HG02642 (cell line): ENCODE measurements around the gene MBD5.

Experiments
- ATAC-seq: cut with Tn5 transposase; IDR thresholded peaks from one replicate; pipeline ENCODE4 v1.9.1; 2021; ENCODE audit warnings: mild to moderate bottlenecking; ENCODE audit not compliant: unreplicated experiment, poor library complexity

Gene MBD5

DNA sequence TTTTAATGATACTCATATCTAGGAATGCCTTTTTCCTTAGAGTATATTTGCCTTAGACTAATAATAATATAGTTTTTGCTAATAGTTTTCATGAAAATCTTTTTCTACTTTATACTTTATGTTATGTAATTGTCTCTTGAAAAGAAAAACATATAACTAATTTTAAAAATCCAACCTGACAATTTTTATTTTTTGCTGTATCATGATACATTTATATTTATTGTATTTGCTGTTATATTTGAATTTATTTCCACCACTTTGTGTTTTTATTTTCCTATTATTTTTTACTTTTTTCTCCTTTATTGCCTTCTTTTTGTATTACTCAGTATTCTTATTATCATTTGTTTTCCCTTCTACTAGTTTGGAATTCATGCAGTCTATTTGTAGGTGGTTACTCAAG lies 85.4 kb downstream of the MBD5 start:
- ATAC-seq = no peak

DNA sequence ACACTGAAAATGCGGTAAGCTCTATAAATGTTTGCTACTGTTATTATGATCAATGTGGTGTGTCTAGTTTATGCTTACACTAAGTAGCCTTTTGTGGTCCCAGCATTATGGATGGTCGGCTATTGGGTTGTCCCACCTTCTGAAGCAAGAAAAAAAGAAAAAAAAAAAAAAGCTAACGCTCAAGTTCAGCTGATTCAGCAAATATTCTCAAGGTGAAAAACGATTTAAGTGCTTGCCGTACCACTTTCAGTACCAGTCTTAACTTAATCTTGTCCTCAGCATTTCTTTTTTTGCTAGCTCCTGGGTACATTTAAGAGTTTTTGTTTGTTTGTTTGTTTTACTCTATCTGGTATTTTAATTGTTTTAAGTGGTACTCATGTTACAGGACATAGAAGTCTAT lies 87.5 kb downstream of the MBD5 start:
- ATAC-seq = no peak

DNA sequence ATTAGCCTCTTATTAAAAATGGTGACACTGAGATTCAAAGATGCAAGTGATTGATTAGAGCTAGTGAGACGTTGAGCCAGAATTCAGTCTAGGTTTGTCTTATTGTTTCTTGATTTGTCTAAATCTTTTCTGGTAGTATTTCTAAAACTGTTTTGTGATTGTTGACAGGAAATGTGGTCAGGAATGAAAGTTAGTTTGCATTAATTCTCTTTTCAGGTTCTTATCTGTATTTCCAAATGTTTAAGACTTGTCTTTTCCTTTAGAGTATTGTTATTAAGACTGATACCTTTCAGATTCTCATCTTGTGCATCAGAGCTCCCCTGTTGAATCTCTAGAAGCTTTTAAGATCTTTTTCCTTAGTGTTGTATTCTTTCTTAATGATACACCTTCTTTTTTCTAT lies 89.3 kb downstream of the MBD5 start:
- ATAC-seq = no peak

DNA sequence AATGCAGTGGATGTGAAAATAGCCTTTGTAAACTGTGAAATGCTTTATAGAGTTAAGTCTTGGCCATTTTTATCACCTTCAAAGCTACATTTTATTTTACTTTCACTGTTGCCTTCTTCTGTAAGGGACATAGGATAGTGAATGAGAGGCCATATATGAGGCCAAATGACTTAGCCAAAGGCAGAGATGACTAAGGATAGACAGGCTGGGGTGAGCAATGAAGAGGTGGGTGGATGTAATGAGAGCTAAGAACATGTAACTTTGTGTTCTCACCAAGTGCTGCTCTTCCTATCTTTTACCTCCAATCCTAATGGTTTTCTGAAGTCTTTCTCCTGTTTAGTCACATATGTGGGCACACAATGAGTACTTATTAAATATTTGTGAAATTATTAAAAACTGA lies 101.9 kb downstream of the MBD5 start:
- no peak for ATAC-seq

DNA sequence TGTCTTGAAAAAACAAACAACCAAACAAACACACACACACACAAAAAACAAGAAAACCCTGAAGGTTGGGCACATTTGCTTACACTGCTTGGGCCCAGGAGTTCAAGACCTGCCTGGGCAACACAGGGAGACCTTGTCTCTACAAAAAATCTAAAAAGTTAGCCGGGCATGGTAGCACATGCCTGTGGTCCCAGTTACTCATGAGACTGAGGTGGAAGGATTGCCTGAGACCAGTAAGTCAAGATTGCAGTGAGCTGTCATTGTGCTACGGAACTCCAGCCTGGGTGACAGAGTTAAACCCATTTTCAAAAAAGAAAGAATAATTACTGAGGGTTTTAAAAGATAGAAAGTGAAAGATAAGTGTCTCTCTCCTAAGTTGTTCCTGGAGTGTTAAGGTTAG lies 103.4 kb downstream of the MBD5 start:
- no peak for ATAC-seq

DNA sequence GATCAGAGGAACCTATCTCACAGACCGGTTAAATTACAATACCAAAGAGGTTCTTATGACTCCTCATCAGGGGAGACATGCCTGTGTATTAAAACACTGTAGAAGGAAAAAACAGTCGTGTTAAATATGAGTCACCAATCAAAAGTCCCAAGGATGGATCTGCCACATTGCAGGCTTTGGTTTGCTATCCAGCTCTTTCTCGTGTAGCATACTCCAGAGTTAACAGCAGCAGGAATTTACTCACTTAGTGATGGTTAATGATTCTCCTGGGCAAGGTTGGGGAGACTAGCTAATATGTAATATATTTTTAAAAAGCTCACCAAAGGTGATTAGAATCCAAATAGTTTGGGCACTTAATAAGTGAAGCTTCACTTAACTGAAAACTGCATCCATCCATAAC lies 109.7 kb downstream of the MBD5 start:
- ATAC-seq = no peak

DNA sequence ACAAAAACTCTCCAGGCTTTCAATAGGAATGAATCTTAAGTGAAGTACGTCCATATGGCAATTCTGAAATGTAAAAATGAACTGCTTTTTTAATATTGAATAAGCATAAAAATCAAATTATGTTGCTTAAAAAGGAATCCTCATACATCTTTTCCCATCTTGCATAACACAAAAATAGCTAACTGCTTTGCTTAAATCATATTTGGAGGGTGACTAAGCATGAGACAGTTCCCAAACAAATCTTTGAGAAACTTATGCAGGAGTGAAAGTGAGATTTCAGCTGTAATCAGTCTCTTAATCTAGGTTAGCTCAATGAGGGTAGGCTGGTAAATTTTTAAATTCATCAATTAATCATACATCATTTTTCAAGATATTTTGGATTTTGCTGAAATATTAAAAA lies 111.5 kb downstream of the MBD5 start:
- no peak for ATAC-seq

DNA sequence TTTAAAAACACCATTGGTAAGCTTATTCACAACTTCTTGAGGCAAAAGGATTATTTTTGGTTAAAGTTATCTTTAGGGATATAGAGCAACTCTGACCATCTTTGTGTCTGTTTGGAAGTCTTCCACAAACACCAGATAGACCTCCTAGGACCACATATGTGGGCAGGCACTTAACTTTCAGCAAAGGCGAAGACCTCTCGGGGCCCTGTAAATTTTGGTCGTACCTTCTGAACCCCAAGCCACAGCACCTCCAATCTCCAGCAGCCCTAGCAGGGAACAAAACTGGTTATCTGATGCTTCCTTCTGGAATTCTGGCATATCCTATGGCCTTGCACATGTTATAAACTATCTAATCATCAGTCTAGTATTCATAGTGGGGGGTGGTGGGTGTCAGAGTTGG lies 114.8 kb downstream of the MBD5 start:
- ATAC-seq = no peak

DNA sequence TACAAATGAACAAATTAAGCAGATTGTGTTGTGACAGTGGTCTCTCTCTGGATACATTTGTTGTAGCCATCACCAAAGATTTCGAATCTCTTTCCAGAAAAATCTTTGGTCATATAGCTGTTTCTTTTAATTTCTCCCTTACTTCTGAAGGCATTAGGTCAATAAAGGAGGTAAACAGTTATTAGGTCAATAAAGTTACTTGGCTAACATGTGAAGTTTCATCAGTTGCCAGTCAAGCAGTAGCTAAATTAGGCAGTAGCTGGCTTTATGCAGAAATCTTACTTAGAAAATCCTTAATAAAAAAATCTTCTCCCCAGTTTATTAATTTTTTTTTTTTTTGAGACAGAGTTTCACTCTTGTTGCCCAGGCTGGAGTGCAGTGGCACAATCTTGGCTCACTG lies 115.5 kb downstream of the MBD5 start:
- no peak for ATAC-seq

DNA sequence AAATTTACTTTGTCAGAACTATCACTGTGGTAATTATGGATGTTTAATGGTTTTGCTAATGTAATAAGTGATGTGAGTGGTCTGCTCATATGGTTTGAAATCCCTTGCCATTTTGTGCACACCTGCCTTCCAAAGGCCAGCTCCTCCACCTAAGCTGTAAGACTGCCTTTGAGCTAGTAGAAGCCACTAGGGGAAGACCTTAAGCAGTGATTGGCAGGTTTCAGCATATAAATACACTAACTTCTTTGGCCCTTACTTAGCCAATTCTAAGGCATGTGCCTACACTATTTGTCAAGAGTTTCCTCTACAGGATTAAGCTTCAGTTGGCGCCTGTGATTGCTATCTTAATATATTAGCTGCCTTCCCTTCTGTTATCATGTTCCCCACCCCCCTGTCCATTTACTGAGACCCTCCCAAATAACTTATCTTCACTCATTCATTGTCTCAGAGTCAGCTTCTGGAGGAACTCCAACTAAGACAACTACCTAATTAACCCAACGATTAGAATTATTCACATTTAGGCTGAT lies 141.1 kb downstream of the MBD5 start:
- ATAC-seq = no peak

DNA sequence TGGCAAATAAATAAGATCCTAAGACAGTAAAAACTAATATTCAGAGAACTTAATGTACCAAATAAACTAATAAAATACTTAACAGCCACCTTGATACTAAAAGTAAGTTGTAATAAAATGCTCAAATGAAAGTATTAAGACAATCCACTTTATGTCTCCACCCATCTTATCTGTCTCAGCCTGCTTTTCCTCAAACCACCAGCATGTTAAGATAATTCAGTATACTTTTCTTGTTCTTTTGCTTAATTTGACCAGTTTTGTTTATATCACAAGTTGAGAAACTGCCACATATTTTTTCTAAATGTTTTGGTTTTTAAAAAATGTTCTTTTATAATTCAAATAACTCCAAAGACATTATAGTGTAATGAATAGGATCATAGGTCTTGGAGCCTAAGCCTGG lies 142.0 kb downstream of the MBD5 start:
- no peak for ATAC-seq

DNA sequence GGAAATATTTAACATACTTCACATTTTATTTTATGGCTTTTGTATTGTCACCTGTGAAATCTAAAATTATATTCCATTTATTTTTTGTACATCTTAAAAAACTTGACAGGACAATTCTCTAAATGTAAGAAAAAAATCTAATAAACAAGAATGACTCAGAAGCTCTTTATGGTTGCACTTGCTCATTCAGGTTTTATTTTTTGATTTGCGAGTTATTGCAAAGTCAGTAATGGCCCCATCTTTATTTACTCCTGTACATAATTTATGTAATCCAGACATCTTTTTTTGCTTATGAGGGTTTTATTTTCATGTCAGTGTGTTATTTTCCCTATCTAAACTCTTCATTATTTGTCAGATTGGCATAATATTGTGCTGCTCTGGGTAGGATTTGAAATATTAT lies 145.1 kb downstream of the MBD5 start:
- ATAC-seq = no peak

DNA sequence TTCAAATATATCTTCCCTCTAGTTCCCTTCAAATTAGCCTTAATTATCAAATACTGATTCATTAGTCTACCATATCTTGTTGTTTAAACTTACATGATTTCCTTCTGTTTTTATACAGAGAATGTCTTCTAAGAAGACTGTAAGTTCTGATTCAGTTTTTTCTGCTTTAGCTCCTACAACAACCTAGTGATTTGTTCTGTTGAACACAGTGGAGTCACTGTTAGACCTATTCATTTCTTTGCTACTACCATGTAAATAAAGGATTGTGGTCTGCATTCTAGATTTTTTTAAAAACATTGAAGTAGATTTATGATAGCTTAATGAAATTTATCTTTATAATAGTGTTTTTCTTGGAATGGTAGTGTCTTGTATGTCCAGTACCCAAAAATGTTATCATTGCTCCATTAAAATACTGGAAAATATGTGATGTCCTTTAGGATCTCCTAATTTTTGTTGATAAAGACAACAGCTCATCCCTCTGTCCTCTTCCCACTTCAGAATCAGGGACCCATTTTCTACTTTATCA lies 146.4 kb downstream of the MBD5 start:
- ATAC-seq = no peak

DNA sequence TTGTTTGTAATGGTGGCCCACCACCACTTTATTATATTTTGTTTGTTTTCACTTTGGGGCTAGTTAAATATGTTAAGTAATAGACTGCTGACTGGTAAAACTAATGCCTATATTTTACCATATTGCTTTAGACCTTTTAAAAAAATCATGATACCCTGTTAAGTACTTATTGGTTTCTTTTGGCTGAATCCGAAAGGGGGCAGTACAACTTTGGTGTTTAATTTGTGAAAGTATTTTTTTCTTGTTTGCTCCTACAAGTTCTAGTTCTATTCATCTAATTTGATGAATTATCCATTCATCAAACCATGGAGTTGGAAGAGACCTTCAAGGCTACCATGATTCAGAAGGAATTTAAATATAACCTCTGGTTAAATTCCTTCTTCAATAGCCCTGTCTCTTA lies 147.0 kb downstream of the MBD5 start:
- no peak for ATAC-seq

DNA sequence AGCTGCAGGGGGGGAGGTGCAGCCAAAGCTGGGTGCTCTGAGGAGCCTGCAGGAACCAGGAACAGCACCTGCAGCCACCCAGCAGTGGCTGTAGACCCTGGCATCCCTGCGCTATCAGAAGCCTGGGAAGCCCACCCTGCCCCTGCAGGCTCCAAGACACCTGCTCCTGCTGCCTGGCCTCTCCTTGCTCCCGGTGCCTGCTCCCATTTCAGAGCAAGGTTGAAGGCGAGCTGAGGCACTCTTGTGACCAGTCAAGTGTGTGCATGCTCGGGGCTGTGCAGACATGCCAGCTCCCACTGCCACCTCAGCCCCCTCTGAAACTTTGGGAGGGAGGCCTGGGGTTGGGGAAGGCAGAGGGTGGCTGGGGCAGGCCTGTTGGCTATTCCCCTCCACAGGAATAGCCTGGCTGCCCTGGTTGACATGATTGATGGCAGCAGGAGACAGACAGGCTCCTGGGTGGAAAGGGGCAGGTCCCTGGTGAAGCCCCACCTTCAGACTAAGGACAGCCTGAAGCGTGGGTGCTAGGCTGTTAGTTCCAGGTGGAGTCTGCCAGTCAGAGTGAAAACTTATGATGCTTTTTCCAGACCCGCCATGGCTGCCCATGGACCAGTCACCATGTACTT lies 151.4 kb downstream of the MBD5 start:
- no peak for ATAC-seq

DNA sequence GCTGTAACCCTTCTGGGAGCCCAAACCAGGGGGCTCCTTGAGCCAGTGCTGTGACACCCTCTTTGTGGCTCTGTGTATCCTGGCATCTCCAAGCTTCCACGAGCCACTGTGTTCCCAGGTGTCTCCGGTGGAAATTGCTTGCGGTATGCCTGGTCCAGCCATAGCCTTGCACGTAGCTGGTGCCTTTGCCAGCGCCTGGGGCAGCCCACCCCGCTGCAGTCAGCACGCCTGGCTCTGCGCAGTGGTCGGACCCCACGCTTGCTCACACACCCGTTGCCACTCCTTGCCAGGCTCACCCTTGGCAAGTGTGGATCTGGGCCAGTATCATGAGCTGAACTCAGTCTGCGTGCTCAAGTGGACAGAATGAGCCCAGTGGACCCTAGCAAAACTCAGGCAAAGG lies 152.3 kb downstream of the MBD5 start:
- ATAC-seq = no peak

DNA sequence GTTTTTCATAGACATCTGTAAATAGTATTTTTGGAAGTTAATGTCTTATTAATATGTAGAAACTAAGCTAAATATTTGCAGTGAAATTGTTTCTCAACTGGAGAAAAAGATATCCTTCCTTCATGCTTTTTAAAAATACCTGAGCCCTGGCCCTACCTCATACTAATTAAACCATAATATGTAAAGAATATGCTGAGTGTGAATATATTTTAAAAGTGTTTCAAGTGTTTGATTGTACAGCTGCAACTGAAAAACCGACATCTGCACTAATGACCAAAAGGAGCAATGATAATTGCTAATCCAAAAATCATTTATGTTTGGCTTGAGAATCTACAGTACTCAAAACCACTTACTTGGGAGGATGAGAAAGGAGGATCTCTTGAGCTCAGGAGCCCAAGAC lies 156.7 kb downstream of the MBD5 start:
- no peak for ATAC-seq

DNA sequence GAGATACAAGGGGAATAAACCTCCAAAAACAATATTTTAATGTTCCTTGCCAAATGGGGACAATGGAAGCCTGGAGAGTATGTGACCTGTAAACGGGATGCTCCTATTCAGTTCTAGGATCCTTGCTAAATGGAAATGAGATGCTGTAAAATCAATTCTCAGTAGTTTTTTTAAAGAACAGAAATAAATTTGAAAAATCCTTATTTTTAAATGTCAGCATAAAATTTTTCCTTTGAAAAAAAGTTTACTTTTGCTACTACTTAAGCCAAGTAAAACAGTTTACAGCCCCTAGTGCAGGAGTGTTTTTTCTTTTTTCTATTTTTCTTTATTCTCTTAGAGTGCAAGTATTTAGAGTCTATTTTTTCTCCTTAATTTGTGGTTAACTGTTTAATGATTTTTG lies 158.8 kb downstream of the MBD5 start:
- ATAC-seq = no peak

DNA sequence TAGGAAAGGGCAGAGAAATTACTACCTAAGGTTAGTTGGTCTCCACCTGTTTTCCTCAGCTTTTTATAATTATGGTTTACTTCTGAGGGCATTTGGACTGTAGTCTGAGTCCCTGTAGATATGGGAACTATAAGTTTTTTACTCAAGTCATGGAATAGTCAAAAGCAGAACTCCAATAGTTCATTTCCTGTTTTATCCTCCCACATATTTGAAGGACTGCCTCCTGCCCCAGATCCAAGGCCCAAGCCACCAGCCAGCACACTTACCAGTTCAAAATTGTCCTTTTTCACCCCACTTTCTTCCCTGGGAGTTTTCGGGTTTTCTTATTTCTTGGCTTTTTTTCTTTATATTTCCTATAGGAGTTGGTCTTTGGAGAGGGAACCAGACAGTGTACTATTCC lies 164.1 kb downstream of the MBD5 start:
- ATAC-seq = no peak

DNA sequence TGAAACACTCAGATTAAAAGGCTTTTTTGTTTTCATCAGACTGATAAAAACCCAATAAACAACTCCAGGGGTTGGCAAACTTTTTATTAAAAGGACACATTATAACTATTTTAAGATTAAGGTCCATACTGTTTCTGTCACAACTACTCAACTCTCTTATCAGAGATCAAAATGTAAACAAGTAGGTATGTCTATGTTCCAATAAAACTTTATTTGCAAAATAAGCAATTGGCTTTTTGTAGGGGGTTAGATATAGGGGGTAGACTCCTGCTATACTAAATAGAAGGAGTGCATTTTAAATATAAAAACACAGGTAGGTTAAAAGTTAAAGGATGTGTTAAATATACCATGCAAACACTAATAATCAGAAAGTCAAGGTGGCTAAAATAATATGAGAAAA lies 174.0 kb downstream of the MBD5 start:
- no peak for ATAC-seq

DNA sequence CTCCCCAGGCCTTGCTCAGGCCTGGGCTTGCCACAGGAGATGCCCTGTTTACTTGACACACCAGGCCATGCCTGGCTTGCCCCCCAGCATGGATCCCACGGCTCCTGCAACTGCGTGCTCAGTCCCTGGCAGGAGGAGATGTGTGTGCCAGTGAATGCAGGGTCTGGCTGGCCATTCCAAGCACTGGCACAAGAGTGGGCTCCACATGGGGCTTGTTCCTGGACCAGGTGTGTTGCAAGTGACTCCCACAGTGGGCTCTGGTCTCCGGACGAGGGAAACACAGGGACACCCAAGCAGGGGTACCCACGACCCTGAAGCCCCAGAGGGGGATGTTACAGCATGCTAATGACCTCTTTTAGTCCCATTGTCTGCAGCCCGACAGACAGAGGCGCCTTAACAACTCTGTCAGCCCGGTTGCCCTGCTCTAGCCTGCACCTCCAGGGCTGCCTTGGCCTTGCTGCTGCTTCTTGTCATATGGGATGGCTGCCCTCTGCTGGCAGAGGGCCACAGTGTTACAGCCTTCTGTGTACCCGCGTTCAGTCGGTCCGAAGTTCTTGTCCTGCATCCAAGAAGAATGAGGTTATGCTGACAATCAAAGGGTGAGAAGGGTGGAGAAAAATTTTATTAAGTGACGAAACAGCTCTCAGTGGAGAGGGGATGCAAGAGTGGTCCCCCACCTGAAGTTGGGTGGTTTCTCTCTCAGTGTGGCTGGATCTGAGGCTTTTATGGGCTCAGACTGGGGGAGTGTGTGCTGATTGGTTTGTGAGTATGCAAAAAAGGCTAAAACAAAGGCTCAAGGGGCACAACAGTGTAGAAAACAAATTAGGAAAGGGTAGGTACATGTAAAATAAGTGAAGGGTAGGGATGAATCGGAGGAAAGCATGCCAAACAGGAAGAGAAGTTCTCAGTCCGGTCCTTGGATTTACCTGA lies 180.4 kb downstream of the MBD5 start:
- no peak for ATAC-seq

DNA sequence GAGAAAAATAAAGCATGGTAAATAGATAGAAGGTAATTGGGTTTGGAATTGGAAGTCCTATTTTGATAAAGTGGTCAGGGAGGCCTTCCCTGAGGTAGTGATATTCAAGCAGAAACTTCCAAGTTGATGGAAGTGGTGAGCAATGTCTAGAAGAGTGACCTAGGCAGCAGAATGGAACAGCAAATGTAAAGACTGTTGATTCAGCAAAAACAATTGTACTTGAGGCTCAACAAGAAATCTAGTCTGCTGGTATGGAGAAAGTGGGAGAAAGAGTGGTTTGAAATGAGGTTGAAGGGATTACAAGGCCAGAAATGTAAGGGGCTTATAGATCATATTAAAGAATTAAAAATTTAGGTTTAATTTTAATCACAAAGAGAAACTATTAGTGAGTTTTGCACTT lies 181.3 kb downstream of the MBD5 start:
- ATAC-seq = no peak
